NCI-H82 treated with DMSO at 0.1 percent for 48 hours (cell line): Measurements from ENCODE around the gene KLRG1.

Source experiments
- DNase-seq: peaks from one replicate; lab custom pipeline; 2025; ENCODE audit not compliant: unreplicated experiment; lab: John Stamatoyannopoulos, UW

Gene KLRG1

DNA sequence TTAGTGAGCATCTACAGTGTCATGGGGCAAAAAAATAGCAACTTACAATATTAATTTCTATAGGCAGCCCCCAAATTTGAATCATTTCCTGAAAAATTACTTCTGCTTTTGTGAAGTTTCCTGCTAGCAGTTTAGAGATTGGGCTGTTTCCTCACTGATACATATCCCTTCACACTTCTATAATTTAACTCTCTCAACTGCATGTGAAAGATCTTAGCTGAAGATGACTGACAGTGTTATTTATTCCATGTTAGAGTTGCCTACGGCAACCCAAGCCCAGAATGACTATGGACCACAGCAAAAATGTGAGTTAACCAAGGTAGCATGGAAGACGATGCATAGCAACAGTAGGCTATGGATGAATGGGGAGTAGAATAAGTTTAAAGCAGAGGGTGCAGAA lies at the start of gene KLRG1:
TSS of gene KLRG1 (plus strand) at position 134 of the 400 bp plus-strand sequence. CDS start at position 224, 90 bp downstream.
- DNase-seq, result no peak

- DNase-seq, result no peak
Observed at GRCh38 chr12:8941691-8942478, 47.5 kb upstream of the KLRG1 start.

DNA sequence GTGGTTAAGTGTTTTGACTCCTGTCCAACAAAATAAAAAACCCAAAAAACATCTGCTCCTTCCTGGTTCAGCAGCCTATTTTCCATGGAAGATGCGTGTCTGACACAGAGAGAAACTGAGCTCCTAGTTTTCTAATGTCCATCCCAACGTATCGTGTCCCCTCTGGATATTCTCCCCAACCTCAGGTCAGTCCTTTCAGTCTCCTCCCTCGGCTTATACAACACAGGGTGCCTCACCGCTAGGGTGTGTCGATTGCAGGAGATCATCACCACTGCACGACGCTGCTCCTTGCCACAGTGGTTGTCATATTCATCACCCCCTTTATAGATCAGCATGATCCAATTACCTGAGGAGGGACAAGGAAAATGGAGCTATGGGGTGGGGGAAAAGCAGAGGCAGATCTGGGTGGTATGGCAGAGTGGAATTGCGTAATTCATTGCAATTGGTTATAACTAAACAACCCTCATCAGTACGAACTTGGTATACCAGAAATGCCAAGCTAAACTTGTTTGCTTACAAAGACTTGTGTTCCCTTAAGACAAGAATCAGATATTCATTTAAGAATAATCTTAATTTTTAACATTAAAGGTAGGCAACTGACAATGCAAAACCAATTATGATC lies 45.7 kb upstream of the KLRG1 start:
- no peak for DNase-seq

DNA sequence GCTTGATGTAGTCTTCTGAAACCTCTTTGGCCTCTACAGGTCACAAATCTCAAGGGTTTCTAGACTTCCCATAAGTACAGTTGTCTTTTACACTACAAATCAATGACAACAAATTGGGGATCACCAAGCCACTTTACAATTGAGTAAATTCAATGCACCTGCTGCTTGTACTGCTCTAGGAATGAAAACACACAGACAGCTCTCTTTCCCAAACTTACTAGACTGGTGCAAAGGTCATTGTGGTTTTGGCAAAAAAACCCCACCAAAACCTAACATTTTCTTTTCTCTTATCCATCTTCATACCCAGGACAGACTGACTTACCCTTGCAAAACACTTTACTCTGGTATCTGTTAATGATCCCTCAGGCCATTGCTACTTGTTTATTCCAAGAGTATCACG lies 42.6 kb upstream of the KLRG1 start:
- no peak for DNase-seq

- DNase-seq, result no peak
Observed at GRCh38 chr12:8947737-8948136, 41.6 kb upstream of the KLRG1 start.

GRCh38 chr12:8948701-8949341 lies 40.5 kb upstream of the KLRG1 start:
- DNase-seq, result peak; percentile 39

GRCh38 chr12:8949342-8950220 lies 39.8 kb upstream of the KLRG1 start, which contains the start of gene M6PR:
Gene M6PR, minus strand, starts transcription at chr12:8949645. Its CDS starts 3,241 bp downstream, at chr12:8946404.
- peak; percentile 96 for DNase-seq

DNA sequence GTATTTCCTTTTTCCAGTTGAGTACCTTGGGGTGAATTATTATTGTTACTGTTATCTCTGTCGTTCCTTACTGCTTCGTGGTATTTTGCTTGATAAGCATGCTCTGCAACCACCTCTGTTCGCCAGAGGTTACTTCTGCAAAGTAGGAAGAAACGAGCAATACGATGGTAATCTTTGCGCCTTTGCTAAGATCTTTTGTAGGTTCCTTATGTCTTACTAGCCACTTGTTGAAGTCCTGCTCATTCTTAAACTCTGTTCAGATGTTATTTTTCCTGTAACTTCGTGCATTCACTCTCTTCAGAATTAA lies 39.2 kb upstream of the KLRG1 start:
- DNase-seq, result peak; percentile 55

GRCh38 chr12:8950702-8951478 lies 38.5 kb upstream of the KLRG1 start:
- no peak for DNase-seq

GRCh38 chr12:8951744-8952143 lies 37.6 kb upstream of the KLRG1 start:
- DNase-seq, result no peak

GRCh38 chr12:8953773-8954402 lies 35.5 kb upstream of the KLRG1 start:
- DNase-seq, result no peak

- DNase-seq, result no peak
Observed at GRCh38 chr12:8956073-8956472, 33.3 kb upstream of the KLRG1 start.

DNA sequence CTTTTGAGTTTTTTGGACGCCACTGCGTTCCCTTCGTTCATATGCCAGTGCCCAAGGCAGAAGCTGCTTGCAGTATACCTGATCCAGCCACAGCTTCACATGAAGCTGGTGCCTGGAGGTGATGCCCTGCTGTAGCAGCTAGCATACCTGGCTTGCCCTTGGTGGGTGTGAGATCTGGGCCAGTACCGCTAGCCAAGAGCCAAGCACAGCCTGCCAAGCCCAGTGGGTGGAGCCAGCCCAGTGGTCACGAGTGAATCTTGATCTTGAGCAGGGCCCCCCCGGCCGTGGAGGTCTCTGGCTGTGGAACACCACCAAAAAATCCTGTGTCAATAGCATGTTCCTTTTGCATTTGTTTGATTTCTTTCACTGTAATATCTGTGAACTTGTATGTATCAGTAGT lies 32.6 kb upstream of the KLRG1 start:
- DNase-seq, result no peak

- no peak for DNase-seq
Observed at GRCh38 chr12:8957561-8957960, 31.8 kb upstream of the KLRG1 start.

DNA sequence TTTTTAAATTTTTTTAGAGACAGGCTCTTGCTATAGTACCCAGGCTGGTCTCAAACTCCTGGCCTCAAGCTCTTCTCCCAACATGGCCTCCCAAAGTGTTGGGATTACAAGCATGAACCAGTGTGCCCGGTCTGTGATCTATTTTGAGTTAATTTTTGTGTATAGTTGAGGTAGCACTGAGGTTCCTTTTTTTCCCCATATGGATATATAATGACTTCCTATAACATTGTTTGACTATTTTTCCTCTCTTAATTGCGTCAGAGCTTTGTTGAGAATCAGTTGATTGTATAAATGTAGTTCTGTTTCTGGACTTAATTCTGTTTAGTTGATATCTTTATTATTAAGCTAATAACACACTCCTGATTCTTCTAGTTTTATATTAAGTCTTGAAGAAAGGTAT lies 31.3 kb upstream of the KLRG1 start:
- no peak for DNase-seq

DNA sequence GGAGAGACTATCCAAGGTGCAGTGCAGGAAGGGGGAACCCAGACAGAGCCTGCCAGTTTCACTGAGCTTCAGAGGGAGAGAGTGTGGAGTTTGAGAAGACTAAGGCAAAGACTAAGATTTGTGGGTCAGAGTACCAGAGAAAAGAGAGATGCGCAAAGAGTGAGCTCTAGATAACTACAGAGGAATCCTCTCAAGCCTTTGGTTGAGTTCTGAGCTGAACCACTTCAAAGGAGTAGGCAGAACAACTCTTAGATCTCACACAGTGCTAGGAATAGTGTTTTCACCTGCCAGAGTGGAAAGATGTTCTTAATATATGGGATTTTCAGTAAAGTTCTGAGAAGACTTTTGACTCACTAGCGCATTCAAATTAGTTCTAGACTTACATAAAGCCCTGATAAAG lies 29.2 kb upstream of the KLRG1 start:
- no peak for DNase-seq

DNA sequence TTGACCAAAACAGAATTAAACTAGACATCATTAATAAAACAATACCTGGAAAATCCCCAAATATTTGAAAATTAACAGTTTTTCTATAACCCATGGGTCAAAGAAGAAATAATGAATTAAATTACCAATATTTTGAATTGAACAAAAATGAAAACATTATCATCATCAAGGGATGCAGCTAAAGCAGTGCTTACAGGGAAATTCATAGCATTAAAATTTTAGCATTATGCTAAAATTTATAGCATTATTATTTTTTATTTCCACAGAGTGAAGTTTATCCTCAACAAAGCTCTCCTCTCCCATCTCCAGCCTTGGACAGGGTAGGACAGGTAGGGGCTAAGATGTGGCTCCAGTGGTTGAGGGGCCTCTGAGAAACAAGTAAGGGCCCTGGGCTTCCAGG lies 20.6 kb upstream of the KLRG1 start:
- no peak for DNase-seq

DNA sequence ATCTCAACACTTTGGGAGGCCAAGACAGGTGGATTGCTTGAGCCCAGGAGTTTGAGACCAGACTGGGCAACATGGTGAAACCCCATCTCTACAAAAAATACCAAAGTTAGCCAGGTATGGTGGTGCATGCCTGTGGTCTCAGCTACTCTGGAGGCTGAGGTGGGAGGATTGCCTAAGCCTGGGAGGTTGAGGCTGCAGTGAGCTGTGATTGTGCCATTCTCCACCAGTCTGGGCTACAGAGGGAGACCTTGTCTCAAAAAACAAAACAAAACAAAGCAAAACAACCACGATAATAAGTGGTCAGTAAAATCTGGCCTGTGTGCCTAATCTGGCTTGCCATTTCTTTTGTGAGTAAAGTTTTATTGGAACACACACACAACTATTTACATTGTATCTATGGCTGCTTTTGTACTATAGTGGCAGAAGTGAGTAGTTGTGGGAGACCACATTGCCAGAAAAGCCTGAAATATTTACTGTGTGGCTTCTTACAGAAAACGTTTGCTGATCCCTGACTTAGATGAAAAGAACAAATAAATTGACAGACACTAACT lies 19.4 kb upstream of the KLRG1 start:
- DNase-seq, result no peak

GRCh38 chr12:8970432-8970831 lies 18.9 kb upstream of the KLRG1 start:
- DNase-seq, result no peak

- no peak for DNase-seq
Observed at GRCh38 chr12:8980137-8980536, 9.2 kb upstream of the KLRG1 start.
